Measurements from ENCODE around the gene CCDC88B. TPM values are rescaled to one million over a fixed set of nuclear protein-coding genes. Genes with fewer than 3 reads are reported as not detected.

CCDC88B gene
- total and polyA plus RNA-seq, 2 of the 8 experiments (the other 6 are each of a cell fraction or from before 2014, with no cell fraction given): 5.9 to 12.5 TPM

GRCh38 chr11:64390558-64390957 lies 50.6 kb downstream of the CCDC88B start:
- H2BK120ac ChIP-seq (replicated peaks; ENCODE audit: low read depth, low read length): no peak overlapping the region
- no peak for FAIRE-seq
- H3K23ac ChIP-seq (ENCODE audit: insufficient read length): no peak overlapping the region
- no peak overlapping the region for H2BK15ac ChIP-seq (ENCODE audit: low read length)
- H3K4me3 ChIP-seq (ENCODE audit: extremely low read depth in 1 of 4, insufficient read depth in 2 of 4, low read depth in 3 of 4, low read length in 4 of 4): no peak overlapping the region
- 90% methylated on average over 3 of the region's 3 CpGs; no CpG with 5 or more reads in 1 of the 2 experiments for WGBS, 2 experiments (ENCODE audit: extremely low coverage in 1 of 2, insufficient coverage in 1 of 2, insufficient read length in 1 of 2, insufficient replicate concordance in 2 of 2, low coverage in 1 of 2, low lambda C conversion rate in 2 of 2, missing lambda C conversion rate in 1 of 2)
- no peak overlapping the region for H4K91ac ChIP-seq (replicated peaks; ENCODE audit: insufficient read length, low read length)
- no peak overlapping the region for H2BK5ac ChIP-seq (ENCODE audit: low read depth, low read length)
- H3K4me2 ChIP-seq (ENCODE audit: insufficient read depth in 1 of 2, low read depth in 2 of 2, low read length in 2 of 2): no peak overlapping the region
- no peak overlapping the region for H3K18ac ChIP-seq (ENCODE audit: extremely low read depth, low read length)
- no peaks in the 10 kb centered on the region for H3K9me3 ChIP-seq (ENCODE audit: insufficient read depth in 2 of 2, low read depth in 1 of 2, low read length in 1 of 2)
- H3K27ac ChIP-seq (ENCODE audit: low read depth, low read length): no peak overlapping the region
- no peak overlapping the region for H2BK20ac ChIP-seq (ENCODE audit: low read length)
- no peaks in the 10 kb centered on the region for H3K79me2 ChIP-seq (ENCODE audit: control insufficient read depth in 1 of 2, insufficient read depth in 2 of 2, low read length in 2 of 2)
- no peak overlapping the region for H2AK5ac ChIP-seq (ENCODE audit: low read depth, low read length)
- H3K9ac ChIP-seq (replicated peaks in 1 of 4; ENCODE audit: extremely low read depth in 1 of 4, low read depth in 3 of 4, low read length in 3 of 4): no peak overlapping the region
- H3K36me3 ChIP-seq (ENCODE audit: control insufficient read depth in 2 of 4, insufficient read depth in 4 of 4, low read length in 3 of 4): no peaks in the 10 kb centered on the region
- POLR2A ChIA-PET (ENCODE audit: partially characterized antibody): interaction anchor here (1.6 kb wide), 1 partner anchor 18 kb away, joined by 5 read pairs; no protein-coding TSS in a partner anchor
- H2BK12ac ChIP-seq (ENCODE audit: low read depth, low read length): no peak overlapping the region
- H3K4ac ChIP-seq (replicated peaks; ENCODE audit: insufficient read length, low read depth, low read length): no peak overlapping the region
- H4K8ac ChIP-seq (ENCODE audit: extremely low read depth, insufficient read depth, low read length): no peak overlapping the region
- H3K56ac ChIP-seq (replicated peaks; ENCODE audit: insufficient read length, low read depth, low read length): no peak overlapping the region
- H3K4me1 ChIP-seq (replicated peaks in 1 of 4; ENCODE audit: control insufficient read depth in 3 of 4, insufficient read depth in 4 of 4, low read length in 3 of 4): peaks cover 0 to 5% (median 2%) of the 10 kb centered on the region in 4 experiments; a peak in 6 of 7 replicates
- H3K27me3 ChIP-seq (replicated peaks in 1 of 4; ENCODE audit: control insufficient read depth in 3 of 4, extremely low read depth in 1 of 4, insufficient read depth in 3 of 4, low read length in 3 of 4): peaks cover 0 to 2% (median 0%) of the 10 kb centered on the region in 4 experiments; a peak in 1 of 7 replicates
- no peak overlapping the region for H3K14ac ChIP-seq (ENCODE audit: insufficient read length)
- H3K79me1 ChIP-seq (ENCODE audit: low read depth, low read length): no peaks in the 10 kb centered on the region; the same call in 1 of the 2 replicates
- H3K23me2 ChIP-seq (ENCODE audit: low read depth, low read length): no peaks in the 10 kb centered on the region
- DNase-seq (ENCODE audit: low read depth in 1 of 2, low spot score in 2 of 2): no peak
- no peak overlapping the region for H4K5ac ChIP-seq (ENCODE audit: insufficient read length, low read depth, low read length)
- no peaks in the 10 kb centered on the region for H4K20me1 ChIP-seq (replicated peaks in 1 of 2; ENCODE audit: control insufficient read depth in 1 of 2, insufficient read depth in 2 of 2, low read length in 2 of 2)
- no peak overlapping the region for H2AFZ ChIP-seq (ENCODE audit: low read length)
- CTCF ChIA-PET (ENCODE audit: partially characterized antibody): interaction anchor here (0.7 to 2.4 kb wide), 10 partner anchors 18 to 573 kb away, joined by 3 to 14 read pairs (median 4); no protein-coding TSS in a partner anchor
- no peak for TF ChIP-seq HDAC2 (IDR thresholded peaks at IDR 0.05; ENCODE audit: borderline replicate concordance in 1 of 2, low read depth in 2 of 2, low read length in 2 of 2)
- no peak for TF ChIP-seq PHF8 (conservative IDR thresholded peaks at IDR 0.05; ENCODE audit: low read depth, low read length)
- no peak for TF ChIP-seq CEBPB (IDR thresholded peaks at IDR 0.05; ENCODE audit: low read depth, low read length)
- TF ChIP-seq CHD1 (IDR thresholded peaks at IDR 0.05; ENCODE audit: low read depth, low read length): no peak
- TF ChIP-seq POLR2A (IDR thresholded peaks at IDR 0.05; ENCODE audit: control extremely low read depth in 1 of 2, low read depth in 2 of 2, low read length in 2 of 2): no peak
- TF ChIP-seq GTF2F1 (IDR thresholded peaks at IDR 0.05; ENCODE audit: borderline replicate concordance, low read depth, low read length): no peak
- no peak for TF ChIP-seq KDM1A (IDR thresholded peaks at IDR 0.05; ENCODE audit: borderline replicate concordance, low read length)

All from H1 (cell line).